Activated T-cell treated with anti-CD3 and anti-CD28 coated beads, Interleukin-2, amount 50 U/mL, for 72 hours (primary cell): Measurements from ENCODE around the gene NACAD. TPM values are rescaled to one million over a fixed set of nuclear protein-coding genes. Genes with fewer than 3 reads are reported as not detected.
"Not testable (repeated sequence)": the region's sequence is repeated elsewhere in the genome, so short reads cannot be mapped to it uniquely, and the experiment has no call there.

Experiments used
- ATAC-seq, 2 donors: fragments of 150-1000 bp; cut with Tn5 transposase; replicated peaks in 1 of 2; 2 replicates each; pipeline ENCODE4 v1.10.0; 2021; ENCODE audit warnings: moderate library complexity in 2 of 2, mild to moderate bottlenecking in 1 of 2
- DNase-seq, 2 donors: peaks; one replicate each; pipeline ENCODE4 v3.0.0; 2021 to 2022; ENCODE audit warnings: mixed read lengths in 1 of 2
- H3K27ac Mint-ChIP-seq: one replicate; pipeline ENCODE4 v1.8.0; 2022; ENCODE audit warnings: mild to moderate bottlenecking, moderate library complexity, mixed read lengths
- H3K27me3 Mint-ChIP-seq: one replicate; pipeline ENCODE4 v1.8.0; 2022; ENCODE audit warnings: low read depth, mixed read lengths
- H3K36me3 Mint-ChIP-seq, 2 donors: one replicate each; pipeline ENCODE4 v1.8.0; 2022; ENCODE audit warnings: mixed read lengths in 2 of 2, mild to moderate bottlenecking in 1 of 2; ENCODE audit not compliant: insufficient read depth in 2 of 2
- H3K4me1 Mint-ChIP-seq: one replicate; pipeline ENCODE4 v1.8.0; 2022; ENCODE audit warnings: low read depth, mixed read lengths
- H3K4me3 Mint-ChIP-seq, 2 donors: one replicate each; pipeline ENCODE4 v1.8.0; 2022; ENCODE audit warnings: mild to moderate bottlenecking in 2 of 2, mixed read lengths in 2 of 2, moderate library complexity in 2 of 2
- H3K9me3 Mint-ChIP-seq, 2 donors: one replicate each; pipeline ENCODE4 v1.8.0; 2022; ENCODE audit warnings: mixed read lengths in 2 of 2
- total RNA-seq, 2 donors: library from RNA; stranded (reverse); gene quantifications; one replicate each; pipeline ENCODE4 v1.2.3, GENCODE V29; 2022

NACAD gene
- total RNA-seq, 2 donors from 2014 or later: 0.36 to 0.76 TPM

DNA sequence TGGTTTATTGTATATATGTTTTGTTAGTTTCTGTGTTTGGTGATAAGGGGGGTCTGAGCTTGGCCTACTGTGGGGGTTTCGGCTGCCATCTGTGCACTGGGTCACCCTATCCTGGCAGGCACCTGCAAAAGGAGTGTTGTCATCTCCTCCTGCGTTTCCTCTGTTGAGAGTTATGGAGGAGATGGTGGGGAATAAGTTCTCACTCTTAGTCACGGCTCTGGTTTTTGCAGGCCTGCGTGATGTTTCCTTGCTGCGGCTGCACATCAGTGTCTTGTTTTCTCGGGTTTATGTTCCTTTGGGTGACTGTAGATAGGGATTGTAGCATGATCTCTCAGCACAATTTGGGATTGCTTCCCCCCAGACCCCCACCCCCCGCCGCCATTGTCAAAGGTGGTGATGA, 52.0 kb downstream of the NACAD start:
- DNase-seq: peak; percentile 32 to 38
- Mint-ChIP-seq H3K27me3 (no peaks in the 10 kb centered on the region), H3K9me3 (no peaks in the 10 kb centered on the region), H3K27ac (peak overlapping the region; percentile 89), H3K4me3 (peak overlapping the region; percentile 67 to 81), H3K36me3 (peaks cover 18 to 36% of the 10 kb centered on the region in 2 donors), H3K4me1 (peaks cover 77% of the 10 kb centered on the region)
- peak; percentile 68 to 71 for ATAC-seq

DNA sequence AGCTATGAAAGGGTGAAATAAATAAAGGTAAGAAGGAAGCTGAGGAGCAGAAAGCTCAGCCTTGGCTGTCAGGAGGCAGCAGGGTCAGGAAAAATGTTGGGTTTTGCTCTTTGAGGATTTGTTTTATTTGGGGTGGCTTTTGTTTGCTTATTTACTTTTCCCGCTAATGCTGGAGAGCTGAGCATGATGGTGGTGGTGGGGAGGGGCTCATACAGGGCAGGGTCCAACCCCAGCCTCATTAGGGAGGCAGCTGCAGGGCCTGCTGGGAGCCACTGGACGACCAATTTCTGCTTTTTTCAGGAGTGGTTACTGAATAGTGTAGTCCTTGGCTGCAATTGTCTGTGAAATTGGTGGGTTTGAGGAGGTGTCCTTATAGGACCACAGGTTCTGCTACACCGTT, 52.5 kb downstream of the NACAD start:
- no peaks in the 10 kb centered on the region for H3K27me3 Mint-ChIP-seq
- DNase-seq: no peak
- H3K27ac Mint-ChIP-seq: peak overlapping the region; percentile 89
- H3K4me3 Mint-ChIP-seq: peak overlapping the region; percentile 67 to 81
- H3K36me3 Mint-ChIP-seq: peaks cover 18 to 36% of the 10 kb centered on the region in 2 donors
- no peak for ATAC-seq
- no peaks in the 10 kb centered on the region for H3K9me3 Mint-ChIP-seq
- peaks cover 81% of the 10 kb centered on the region for H3K4me1 Mint-ChIP-seq

DNA sequence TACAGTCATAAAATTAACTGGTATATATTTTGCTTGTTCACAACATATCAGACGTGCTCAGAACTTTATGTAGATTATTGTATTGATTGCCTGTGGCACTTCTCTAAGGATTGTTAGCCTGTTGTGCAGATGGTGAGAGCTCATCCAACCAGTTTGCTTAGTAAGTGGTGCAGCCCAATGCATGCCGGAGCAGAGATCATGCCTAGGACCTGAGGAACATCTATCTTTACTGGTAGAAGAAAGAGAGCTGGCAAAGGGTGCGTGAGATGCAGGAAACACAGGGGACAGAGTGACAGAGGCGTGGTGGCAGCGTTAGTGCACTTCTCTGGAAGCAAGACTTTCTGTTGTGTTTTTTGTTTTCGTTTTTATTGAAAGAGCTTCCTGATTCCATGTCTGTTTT, 52.9 kb downstream of the NACAD start:
- no peaks in the 10 kb centered on the region for H3K27me3 Mint-ChIP-seq
- peak overlapping the region; percentile 67 to 81 for H3K4me3 Mint-ChIP-seq
- DNase-seq (peak in 1 of 2 donors; percentile 14), ATAC-seq (peak in 1 of 2 donors; percentile 33)
- H3K9me3 Mint-ChIP-seq: no peaks in the 10 kb centered on the region
- H3K36me3 Mint-ChIP-seq: peaks cover 16 to 33% of the 10 kb centered on the region in 2 donors
- peak overlapping the region; percentile 89 for H3K27ac Mint-ChIP-seq
- peaks cover 81% of the 10 kb centered on the region for H3K4me1 Mint-ChIP-seq

DNA sequence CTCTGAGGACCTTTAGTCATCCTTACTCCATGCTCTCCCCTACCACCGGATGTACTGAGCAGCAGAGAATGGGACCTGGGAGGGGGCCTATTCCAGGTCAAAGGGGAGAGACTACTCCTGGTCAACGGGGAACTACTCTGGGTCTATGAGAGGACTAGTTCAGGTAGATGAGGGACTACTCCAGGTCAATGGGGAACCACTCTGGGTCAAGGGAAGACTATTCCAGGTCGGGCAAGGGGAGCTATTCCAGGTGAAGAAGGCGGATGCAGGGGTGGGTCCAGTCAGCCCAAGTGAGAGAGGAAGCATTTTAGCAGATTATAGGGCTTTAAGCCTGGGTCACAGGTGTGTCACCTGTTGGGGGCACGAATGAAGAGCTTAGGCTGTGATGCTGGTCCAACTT, 53.4 kb downstream of the NACAD start:
- H3K27me3 Mint-ChIP-seq: no peaks in the 10 kb centered on the region
- ATAC-seq (no peak), DNase-seq (no peak)
- H3K4me1 Mint-ChIP-seq: peaks cover 81% of the 10 kb centered on the region
- no peaks in the 10 kb centered on the region for H3K9me3 Mint-ChIP-seq
- no peak overlapping the region for H3K27ac Mint-ChIP-seq
- H3K36me3 Mint-ChIP-seq: peaks cover 13 to 28% of the 10 kb centered on the region in 2 donors
- H3K4me3 Mint-ChIP-seq: peak overlapping the region; percentile 6 to 40

DNA sequence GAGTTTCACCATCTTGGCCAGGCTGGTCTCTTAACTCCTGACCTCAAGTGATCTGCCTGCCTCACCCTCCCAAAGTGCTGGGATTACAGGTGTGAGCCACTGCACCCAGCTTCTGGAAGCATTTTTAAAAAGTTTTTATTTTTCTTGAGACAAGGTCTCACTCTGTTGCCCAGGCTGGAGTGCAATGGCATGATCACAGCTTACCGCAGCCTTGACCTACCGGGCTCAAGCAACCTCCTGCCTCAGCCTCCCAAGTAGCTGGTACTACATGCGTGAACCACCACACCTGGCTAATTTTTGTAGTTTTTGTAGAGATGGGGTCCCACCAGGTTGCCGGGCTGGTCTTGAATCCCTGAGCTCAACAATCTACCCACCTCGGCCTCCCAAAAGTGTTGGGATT, 54.1 kb downstream of the NACAD start:
- H3K27ac Mint-ChIP-seq, H3K27me3 Mint-ChIP-seq, H3K4me3 Mint-ChIP-seq, H3K9me3 Mint-ChIP-seq, DNase-seq, ATAC-seq: not testable (repeated sequence)
- peaks cover 11 to 25% of the 10 kb centered on the region in 2 donors for H3K36me3 Mint-ChIP-seq
- peaks cover 87% of the 10 kb centered on the region for H3K4me1 Mint-ChIP-seq

DNA sequence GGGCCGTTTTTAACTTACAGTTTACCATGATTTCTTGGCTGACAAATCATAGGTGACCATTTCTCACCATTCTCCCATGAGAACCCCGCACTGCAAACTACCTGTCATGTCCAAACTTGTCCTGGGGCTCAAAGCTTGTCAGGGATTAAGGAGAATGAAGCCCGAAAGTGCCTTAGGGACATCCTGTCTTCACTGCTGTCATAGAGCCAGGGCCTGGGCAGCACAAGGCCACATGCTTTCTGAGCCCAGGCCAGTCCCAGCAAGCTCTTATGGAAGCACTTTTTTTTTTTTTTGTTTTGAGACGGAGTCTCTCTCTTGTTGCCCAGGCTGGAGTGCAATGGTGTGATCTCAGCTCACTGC, 54.9 kb downstream of the NACAD start:
- ATAC-seq: no peak
- Mint-ChIP-seq H3K27me3 (no peaks in the 10 kb centered on the region), H3K4me3 (peak overlapping the region; percentile 15 to 34), H3K27ac (peak overlapping the region; percentile 34), H3K4me1 (peaks cover 89% of the 10 kb centered on the region), H3K9me3 (no peaks in the 10 kb centered on the region), H3K36me3 (peaks cover 7 to 22% of the 10 kb centered on the region in 2 donors)
- no peak for DNase-seq

DNA sequence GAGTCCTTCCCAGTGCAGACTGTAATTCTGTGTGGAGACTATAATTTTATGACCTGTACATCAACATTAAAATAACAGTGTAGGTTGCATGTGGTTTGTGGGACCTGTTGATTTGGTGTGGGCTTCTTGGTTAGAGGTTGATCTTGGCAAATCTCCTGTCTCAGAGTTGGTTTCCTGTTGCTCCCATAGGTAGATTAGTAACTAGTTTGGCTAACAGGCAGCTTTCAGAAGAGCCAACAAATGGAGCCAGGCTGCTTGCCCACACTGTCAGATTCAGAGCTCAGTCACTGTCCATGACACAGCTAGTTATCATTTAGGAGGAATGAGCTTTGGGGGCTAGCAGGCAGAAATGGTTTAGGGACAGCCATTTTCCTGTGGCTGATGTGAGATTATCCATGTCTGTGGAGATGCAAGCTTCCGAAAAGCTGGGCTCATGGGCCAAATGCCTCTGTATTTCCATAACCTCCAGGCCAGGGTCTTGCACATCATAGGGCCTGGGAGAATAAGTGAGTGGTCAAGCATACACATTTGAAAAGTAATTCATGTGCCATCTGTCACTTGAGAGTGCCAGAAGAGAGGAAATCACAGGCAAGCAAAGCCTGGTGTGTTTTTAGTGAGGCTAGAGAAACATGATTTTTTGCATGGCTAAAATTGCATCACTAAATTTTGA, 55.4 kb downstream of the NACAD start:
- Mint-ChIP-seq H3K27me3 (no peaks in the 10 kb centered on the region), H3K36me3 (peaks cover 9 to 21% of the 10 kb centered on the region in 2 donors), H3K9me3 (no peaks in the 10 kb centered on the region), H3K27ac (peak overlapping the region; percentile 25), H3K4me3 (peak overlapping the region; percentile 33 to 56), H3K4me1 (peaks cover 89% of the 10 kb centered on the region)
- peak; percentile 52 to 60 for ATAC-seq
- peak; percentile 12 for DNase-seq

DNA sequence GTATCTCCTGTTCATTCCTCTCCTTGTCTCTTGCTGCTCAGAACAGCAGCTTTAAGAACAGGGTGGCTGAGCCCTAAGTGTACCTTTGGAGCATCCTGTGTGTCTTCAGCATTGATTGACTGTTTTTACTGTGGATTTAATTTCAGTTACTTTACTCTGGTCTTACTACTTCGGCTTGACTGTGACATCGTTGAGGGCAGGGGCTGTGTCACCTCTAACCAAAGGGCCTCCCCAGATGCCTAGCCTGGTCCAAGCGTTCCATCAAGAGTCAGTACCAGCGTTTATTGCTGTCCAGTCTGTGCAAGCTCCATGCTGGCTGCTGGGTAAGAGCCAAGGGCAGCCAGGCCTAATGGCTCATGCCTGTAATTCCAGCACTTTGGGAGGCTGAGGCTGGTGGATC, 56.3 kb downstream of the NACAD start:
- Mint-ChIP-seq H3K27me3 (no peaks in the 10 kb centered on the region), H3K4me3 (peak overlapping the region; percentile 33 to 56), H3K36me3 (peaks cover 9 to 26% of the 10 kb centered on the region in 2 donors), H3K4me1 (peaks cover 89% of the 10 kb centered on the region), H3K9me3 (no peaks in the 10 kb centered on the region), H3K27ac (peak overlapping the region; percentile 38)
- ATAC-seq (no peak), DNase-seq (no peak)

DNA sequence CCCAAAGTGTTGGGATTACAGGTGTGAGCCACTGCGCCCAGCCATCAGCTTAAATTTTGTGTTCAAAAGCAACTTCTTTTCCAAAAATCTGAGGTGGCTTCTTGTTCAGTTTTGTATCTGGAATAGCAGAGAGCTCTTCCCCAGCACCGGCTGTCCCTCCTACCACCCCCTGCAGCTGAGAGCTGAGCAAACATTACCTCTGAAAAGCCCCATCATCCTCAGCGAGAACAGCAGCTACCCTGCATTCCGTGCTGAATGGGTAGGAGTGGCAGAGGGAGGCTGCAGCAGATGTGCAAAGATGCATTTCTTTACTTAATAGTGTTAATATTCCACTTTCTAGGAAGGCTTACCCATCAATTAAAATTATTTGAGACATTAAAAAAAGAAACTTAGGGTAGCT, 56.9 kb downstream of the NACAD start:
- Mint-ChIP-seq H3K27me3 (no peaks in the 10 kb centered on the region), H3K4me1 (peaks cover 89% of the 10 kb centered on the region), H3K27ac (peak overlapping the region; percentile 38), H3K9me3 (no peaks in the 10 kb centered on the region), H3K4me3 (peak overlapping the region; percentile 33 to 56), H3K36me3 (peaks cover 10 to 28% of the 10 kb centered on the region in 2 donors)
- ATAC-seq: no peak
- no peak for DNase-seq

Other genes starting within 250 kb of the NACAD start
- 100 to 1,000 TPM; 233 to 274 TPM for gene H2AZ2, start 240.9 kb downstream of the NACAD start, total RNA-seq
- 10 to 100 TPM; 27.1 to 29.6 TPM for gene PURB, start 203.4 kb downstream of the NACAD start, total RNA-seq
- 100 to 1,000 TPM; 595 to 606 TPM for gene MYO1G, start 110.0 kb downstream of the NACAD start, total RNA-seq
- 100 to 1,000 TPM in 1 of 2 donors, 10 to 100 TPM in 1; 94.2 to 109 TPM for gene CCM2, start 88.8 kb downstream of the NACAD start, total RNA-seq
- gene TBRG4, start 22.7 kb upstream of the NACAD start, total RNA-seq: 100 to 1,000 TPM; 107 to 118 TPM
- gene RAMP3, start 68.8 kb upstream of the NACAD start, total RNA-seq: under 1 TPM in 1 of 2 donors, not detected in 1; 0.50 TPM